Panc1 (cell line): ENCODE measurements around the gene ARHGAP33.
A peak's percentile ranks its signal among the peaks of the same experiment; 100 is the strongest.

Experiments used
- POLR2AphosphoS5 ChIP-seq: IDR thresholded peaks from 2 replicates; pipeline ENCODE4 v1.6.1; 2012; ENCODE audit warnings: mild to moderate bottlenecking, low read depth, low read length, moderate library complexity
- REST ChIP-seq, 2 experiments: IDR thresholded peaks; 2 replicates each; pipeline ENCODE4 v1.6.1; 2011 to 2012; ENCODE audit warnings: low read depth in 2 of 2, control low read depth in 1 of 2, low read length in 1 of 2, mild to moderate bottlenecking in 1 of 2, moderate library complexity in 1 of 2; ENCODE audit not compliant: insufficient read depth in 1 of 2
- SIN3A ChIP-seq: IDR thresholded peaks from 2 replicates; pipeline ENCODE4 v1.6.1; 2012; ENCODE audit warnings: low read depth, mild to moderate bottlenecking, low read length, moderate library complexity, borderline replicate concordance; ENCODE audit not compliant: insufficient read depth
- TCF7L2 ChIP-seq: IDR thresholded peaks from 2 replicates; pipeline ENCODE4 v1.6.1; 2011; ENCODE audit warnings: mild to moderate bottlenecking, low read depth, low read length, inconsistent platforms
- TF ChIP-seq, protein P1 (sequence below): fragments of 450-650 bp; IDR thresholded peaks from 2 replicates; pipeline ENCODE4 v1.5.1; 2017; ENCODE audit warnings: mild to moderate bottlenecking

GRCh38 chr19:35744430-35745327 lies 30.7 kb upstream of the ARHGAP33 start:
- TF ChIP-seq, protein P1, sequence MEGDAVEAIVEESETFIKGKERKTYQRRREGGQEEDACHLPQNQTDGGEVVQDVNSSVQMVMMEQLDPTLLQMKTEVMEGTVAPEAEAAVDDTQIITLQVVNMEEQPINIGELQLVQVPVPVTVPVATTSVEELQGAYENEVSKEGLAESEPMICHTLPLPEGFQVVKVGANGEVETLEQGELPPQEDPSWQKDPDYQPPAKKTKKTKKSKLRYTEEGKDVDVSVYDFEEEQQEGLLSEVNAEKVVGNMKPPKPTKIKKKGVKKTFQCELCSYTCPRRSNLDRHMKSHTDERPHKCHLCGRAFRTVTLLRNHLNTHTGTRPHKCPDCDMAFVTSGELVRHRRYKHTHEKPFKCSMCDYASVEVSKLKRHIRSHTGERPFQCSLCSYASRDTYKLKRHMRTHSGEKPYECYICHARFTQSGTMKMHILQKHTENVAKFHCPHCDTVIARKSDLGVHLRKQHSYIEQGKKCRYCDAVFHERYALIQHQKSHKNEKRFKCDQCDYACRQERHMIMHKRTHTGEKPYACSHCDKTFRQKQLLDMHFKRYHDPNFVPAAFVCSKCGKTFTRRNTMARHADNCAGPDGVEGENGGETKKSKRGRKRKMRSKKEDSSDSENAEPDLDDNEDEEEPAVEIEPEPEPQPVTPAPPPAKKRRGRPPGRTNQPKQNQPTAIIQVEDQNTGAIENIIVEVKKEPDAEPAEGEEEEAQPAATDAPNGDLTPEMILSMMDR, result no peak
- TF ChIP-seq POLR2AphosphoS5, result peak; percentile 96
- peak; percentile 59; the same call in 1 of the 2 replicates for TF ChIP-seq SIN3A
- TF ChIP-seq REST (IDR thresholded peaks at IDR 0.05; ENCODE audit: insufficient read depth in 1 of 2, low read depth in 2 of 2, low read length in 1 of 2), result no peak
- peak; percentile 19; the same call in 1 of the 2 replicates for TF ChIP-seq TCF7L2
